GM19238 (cell line): ENCODE data around the gene CDH12.
"Not testable (repeated sequence)": the region's sequence is repeated elsewhere in the genome, so short reads cannot be mapped to it uniquely, and the experiment has no call there.

Source experiments
- DNase-seq: peaks from one replicate; pipeline ENCODE4 v3.0.0; 2011; ENCODE audit warnings: low spot score; ENCODE audit not compliant: insufficient read length

CDH12 gene

DNA sequence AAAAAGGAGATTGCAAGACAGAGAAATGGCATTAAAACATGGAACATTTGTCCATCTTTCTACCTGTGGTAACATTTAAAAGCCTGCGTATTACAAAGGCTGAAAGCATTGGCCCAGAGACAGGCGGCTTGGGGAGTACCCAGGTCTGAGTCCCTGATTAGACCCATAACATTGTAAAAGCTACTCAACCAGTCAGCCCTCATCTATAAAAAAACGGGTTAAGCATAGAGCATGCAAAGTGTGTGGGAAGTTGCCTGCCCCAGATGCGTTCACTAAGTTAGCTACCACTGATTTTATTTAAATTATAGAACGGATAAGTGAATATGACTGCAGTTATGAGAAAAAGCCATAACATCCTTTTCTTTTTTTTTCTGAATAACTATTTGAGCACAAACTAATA is 276.1 kb downstream of the CDH12 start:
- DNase-seq: no peak

DNA sequence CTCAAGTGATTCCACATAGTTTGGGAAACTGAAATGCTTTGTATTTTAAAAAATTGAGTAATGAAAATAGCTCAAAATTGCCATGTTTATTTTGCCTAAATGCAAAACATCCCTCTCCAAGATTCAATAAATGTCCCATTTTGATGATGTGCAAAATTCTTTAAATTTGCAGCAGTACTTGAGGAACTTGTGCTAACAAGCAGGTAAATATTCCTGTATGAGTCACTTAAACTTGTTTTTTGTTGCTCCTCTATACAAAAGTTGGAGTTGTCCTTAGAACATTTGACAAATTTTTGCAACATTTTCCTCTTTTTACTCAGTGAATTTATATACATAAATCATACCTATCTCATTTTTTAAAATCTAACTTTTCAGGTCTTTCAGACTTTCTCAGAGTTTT is 280.2 kb downstream of the CDH12 start:
- no peak for DNase-seq

DNA sequence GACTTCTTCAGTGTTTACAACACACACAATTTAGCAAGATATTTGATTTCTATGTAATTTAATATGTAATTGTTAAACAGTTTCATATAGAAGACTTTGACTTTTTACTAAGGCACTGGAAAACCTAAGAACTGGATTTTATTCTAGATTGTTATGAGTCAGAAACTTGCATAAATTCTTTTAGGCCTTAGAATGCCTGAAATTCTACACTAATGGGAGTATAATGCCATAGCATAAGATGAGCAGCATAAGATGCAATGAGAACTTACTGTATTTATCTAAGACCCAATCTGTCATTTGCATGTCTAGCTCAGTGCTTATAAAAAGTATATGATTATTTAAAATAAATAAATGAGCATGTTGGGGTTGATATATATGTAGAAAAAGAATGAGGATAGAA is 285.2 kb downstream of the CDH12 start:
- no peak for DNase-seq

DNA sequence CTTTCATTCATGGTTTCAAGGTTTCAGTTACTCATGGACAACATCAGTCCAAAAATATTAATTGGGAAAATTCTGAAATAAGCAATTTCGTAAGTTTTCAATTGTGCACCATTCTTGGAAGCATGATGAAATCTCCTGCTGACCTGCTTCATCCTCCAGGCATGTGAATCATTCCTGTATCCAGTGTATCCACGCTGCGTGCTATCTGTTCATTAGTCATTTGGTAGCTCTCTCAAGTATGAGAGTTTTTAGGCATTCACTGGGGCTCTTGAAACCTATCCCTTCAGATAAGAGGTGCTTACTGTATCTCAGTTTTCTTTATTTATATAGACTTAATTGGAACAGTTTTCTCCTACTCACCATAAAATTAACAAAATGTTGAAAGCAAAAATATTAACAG is 293.0 kb downstream of the CDH12 start:
- DNase-seq: no peak

DNA sequence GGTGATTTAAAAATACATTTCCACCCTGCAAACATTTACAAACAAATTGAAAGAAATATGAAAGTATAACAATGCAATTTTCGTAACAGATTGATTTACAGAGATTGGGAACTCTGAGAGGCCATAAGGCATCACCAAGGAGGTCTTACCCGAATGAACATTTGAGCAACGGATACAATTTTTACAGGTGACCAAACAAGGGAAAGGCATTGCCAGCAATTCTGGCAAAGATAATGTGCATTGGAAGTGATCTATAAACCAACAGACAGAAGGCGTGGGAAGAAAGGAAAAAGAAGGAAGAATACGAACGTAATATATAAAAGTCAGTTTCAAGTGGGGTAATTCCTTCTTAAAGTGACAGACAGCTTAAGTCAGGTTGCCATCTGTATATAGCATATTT is 295.9 kb downstream of the CDH12 start:
- no peak for DNase-seq

DNA sequence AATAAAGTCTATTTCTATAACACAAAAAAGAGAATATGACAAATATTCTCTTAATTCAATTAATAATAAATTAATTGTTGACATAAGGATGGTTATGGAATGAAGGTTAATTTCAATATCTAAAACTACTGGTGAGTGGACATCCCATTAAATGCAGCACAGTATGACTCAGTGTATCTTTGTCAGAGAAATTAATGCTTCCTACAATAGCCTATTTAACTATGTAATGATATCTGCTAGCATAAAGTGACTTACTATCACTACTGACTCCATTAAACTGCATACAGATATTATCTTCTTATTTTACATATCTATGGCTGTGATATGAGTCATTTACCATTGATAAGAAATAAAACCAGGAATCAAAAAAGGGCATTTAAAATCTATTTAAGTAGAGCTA is 298.7 kb downstream of the CDH12 start:
- no peak for DNase-seq

DNA sequence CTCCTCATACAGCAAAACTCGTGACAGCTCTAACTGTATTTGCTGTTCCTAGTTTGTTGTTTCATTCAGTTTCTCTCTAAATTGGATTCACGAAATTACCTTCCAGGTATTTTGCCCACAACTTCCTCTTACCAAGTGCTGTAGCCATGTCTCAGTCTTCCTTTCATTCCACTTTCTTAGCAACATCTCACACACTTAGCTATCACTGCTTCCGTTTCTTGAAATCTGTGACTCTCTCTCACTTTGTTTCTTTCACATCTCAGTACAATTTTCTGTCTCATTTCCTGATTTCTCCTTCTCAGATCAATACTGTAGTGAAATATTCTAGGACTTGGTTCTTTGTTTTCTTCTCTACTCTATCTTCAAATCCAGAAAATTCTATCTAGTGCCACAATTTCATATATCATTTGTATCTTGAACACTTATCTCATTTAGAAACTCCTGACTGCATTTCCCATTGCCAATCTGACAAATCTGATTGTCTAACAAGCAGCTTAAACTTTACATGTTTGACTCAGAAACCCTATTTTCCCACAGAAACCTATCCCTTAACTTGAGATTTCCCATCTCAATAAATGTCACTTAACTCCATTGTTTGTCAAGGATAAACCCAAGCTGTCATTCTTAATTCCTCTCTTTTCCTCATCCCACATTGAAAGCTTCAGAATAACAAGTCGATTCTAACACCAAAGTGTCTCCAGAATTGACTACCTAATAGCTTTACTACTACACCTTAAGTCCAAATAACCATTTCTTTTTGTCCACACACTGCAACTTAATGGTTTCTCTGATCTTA is 303.1 kb downstream of the CDH12 start:
- no peak for DNase-seq

DNA sequence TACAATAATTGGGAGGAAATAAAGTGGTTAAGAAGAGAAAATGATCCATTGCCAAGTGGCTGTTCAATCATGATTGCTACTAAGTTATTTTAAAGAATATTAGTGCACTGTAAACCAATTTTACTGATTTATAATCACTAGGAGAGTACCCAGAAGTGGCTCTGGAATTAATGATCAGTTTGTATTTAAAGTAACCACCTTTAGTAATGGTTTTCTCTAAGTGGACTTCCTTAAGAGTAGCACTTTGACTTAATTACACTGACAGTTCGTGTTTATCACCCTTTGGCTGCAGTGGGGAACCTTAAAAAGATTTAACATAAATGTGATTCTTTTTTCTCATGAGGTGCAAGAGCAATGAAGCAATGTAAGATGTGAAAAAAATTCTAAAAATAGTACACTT is 310.8 kb downstream of the CDH12 start:
- DNase-seq: no peak

DNA sequence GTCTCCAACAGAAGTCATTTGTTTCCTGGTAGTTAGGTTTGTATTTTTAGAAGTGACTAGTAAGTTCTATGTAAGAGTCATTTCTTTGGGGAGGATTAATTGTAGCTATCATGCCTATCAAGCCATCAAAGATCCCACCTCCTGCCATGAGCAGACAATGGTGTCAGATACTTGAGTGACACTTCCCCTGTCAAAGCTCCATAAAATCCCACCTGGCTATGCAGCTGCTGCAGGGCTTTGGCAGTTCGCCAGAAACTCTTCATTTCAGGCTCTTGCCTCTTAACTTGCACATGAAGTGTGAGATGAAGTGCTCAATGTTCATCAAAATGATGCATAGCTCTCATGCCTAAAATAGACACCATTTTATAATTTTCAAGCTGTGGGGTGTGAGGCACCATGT is 312.1 kb downstream of the CDH12 start:
- DNase-seq: no peak

DNA sequence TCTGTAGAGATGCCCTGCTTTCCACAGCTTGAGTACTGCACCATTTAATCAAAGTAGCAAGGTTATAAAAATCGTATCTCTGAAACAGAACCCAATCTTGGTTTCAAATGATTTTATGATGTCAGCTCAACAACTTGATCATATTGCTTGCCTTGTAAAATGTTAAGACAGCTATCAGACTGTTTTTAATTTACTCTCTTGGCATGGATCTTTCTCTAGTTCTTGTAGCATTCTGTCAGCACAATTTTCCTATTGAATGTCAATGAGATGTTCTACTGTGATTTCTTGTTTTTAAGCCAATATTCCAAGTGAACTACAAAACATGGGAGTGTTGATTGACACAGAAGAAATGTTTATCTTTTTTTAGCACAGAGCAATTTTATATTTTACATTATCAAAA is 313.4 kb downstream of the CDH12 start:
- DNase-seq: no peak

DNA sequence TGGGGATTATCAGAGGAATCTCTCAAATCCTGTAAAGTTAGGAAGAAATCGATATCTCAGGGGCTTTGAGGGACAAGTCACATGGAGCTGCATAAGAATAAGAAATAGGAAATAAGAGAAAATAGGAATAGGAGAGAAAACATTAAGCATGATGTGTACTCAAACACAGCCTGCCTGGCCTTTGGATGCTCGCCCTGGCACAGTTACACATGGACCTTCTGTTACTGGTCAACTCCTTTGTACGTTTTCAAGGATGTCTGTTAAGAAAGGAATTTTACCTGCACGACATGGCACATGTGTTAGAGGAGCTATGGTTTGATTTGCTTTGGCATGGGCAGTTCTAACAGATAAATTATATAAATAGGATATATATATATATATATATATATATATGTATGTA is 321.2 kb downstream of the CDH12 start:
- no peak for DNase-seq

DNA sequence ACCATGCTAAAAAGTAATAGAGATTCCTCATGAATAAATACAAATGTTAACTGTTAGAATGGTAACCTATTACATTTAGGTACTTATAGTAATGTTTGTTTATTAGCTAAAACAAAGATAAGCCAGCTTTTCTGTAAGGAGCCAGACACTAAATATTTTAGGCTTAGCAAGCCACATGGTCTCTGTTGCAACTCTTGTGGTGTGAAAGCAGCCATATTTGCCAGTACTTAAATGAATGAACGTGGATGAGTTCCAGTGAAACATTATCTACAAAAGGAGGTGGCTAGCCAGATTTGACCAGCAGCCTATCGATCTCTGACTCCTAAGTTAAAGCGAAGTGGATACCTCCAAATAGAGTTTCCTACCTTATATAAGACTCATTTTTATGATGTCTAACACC is 331.6 kb downstream of the CDH12 start:
- no peak for DNase-seq

DNA sequence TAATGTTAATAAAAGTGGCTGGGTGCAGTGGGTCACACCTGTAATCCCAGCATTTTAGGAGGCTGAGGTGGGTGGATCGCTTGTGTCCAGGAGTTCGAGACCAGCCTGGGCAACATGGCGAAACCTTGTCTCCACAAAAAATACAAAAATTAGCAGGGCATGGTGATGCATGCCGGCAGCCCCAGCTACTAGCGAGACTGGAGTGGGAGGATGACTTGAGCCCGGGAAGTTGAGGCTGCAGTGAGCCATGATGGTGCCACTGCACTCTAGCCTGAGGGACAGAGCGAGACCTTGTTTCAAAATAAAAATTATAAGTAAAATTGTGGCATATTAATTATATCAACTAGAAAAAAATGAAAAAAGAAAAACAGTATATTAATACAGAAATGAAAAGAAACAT is 336.6 kb downstream of the CDH12 start:
- not testable (repeated sequence) for DNase-seq

DNA sequence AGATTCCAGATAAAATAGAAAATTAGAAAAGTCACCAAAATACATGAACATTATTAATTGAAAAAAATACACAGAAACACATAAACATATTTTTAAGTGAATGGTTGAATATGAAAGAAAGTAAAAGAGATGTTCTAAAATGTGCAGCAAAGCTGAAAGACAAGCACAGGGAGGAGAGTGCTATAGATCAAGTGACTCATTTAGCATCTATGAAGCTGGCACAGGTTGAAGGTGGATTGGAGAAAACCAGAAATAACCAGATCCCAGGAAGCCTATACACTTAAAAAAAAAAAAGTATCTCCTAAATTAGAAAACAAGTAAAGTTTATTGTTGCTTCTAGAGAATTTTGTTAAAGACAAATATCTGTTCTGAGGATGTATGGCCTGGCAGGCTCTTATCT is 338.9 kb downstream of the CDH12 start:
- DNase-seq: no peak

DNA sequence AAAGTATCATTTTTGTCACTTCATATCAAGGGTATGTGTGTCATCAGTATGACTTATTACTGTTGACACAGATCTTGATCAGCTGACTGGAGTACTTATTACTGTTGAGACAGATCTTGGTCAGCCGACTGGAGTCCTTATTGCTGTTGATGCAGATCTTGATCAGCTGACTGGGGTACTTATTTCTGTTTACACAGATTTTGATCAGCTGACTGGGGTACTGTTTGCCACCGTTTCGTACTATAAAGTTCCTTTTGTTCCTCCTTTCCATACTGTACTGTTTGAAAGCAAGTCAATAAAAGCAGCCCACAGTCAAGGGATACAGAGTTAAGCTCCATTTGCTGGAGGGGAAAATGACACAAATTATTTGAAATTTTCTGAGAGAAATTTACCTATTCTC is 347.3 kb downstream of the CDH12 start:
- DNase-seq: no peak

DNA sequence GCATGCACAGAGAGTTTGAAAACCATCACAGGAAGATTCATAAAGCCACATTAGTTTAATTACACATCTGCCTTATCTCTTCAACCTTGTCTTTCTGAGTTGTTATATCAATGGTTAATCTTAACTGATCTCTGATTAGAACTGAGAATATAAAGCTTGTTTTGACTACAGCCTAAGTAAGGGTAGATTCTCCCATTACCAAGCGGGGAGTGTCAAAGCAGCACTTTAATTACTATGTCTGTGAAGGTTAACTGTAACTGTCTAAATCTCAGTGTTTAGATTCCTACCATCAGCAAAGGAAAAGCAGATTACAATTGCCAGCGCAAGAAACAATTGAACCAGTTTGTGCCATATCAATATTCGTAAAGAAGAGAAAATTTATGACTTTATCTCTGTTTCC is 348.7 kb downstream of the CDH12 start:
- no peak for DNase-seq

DNA sequence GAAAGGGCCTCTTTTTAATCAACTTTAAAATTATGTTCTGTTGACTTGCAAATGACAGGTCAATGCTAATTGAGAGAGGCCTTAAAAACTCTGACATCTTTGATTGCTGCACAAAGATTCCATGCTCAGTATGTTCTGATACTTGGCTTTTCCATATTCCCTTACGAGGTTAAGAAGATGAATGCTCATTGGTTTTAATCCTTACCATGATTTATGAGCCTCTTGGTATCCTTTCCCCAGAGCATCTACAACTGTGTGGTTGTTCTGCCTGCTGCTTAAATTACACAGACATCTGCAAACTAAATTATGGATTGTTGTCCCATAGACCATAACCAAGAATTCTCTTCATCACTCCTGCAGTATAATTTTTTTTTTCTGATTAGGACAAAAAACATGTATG is 352.6 kb downstream of the CDH12 start:
- DNase-seq: no peak

DNA sequence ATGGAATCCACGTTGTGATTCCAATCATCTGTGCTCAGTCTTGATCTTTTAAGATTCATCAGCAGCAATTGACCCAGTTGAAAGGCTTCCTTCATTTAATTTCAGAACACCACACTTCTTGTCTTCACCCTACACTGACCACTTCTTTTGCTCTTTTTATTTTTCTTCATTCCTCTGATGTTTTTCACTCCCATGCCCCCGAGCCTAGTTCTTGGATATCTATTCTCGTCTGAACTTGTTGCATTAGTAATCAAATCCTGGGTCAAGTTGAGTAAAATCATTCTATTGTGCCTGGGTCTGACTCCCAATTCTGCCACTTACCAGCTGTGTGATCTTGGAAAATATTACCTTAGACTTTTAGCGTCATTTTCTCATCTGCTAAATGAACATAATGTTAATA is 356.5 kb downstream of the CDH12 start:
- DNase-seq: no peak

DNA sequence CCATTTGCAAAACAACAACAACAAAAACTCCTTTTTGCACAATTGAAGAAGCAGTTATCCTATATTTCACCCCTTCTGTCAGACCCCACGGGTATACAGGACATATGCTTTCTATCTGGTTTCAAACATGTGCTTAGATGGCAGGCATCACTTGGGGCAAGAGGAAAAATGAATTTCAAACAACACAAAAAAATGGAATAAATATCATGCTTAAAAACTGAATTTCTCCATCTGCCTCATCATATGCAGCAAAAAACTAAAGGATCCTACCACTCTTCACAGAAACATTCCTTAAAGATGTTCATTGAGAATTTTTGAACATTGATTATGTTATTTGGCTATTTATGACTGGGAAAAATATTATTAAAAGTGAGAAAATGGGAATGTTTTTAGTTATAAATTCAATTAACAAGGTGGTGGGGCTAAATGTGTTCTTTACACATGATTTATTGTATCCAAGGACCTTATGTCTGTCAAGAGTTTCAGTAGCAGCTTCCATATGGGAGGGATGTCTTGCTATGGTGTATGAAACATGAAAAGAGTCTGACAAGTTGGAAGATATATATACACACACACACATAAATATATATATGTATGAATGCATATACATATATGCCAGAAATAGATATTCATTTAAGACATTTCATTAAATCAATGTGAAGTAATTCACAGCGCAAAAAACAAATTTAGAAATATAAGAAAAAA is 358.0 kb downstream of the CDH12 start:
- DNase-seq: no peak

DNA sequence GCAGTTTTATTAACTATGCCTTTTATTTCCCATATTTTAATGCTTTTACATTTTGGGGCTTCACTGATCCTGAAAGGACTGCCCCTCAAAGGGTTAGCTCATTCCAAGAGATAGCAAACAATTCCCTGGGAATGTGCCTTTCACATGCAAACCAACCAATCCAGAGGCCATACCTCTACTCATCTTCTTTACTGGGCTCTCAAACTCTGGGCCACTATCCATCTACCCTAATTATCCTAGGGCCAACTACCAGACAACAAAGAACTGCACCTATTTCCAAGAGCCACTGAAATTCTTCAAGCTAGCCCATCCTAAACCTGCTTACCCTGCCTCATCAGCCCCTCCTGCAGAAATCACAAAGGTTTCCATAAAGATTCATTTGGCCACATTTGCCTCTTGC is 364.7 kb downstream of the CDH12 start:
- no peak for DNase-seq

DNA sequence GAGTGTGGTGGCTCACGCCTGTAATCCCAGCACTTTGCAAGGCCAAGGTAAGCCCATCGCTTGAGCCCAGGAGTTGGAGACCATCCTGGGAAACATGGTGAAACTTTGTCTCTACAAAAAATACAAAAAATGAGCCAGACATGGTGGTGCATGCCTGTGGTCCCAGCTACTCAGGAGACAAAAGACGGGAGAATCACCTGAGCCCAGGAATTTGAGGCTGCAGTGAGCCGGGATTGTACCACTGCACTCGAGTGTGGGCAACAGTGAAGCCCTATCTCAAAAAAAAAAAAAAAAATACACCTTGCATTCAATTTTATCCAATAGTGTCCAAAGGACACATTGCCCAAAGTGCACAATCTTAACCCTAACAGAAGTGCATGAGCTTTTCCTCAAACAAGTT is 372.8 kb downstream of the CDH12 start:
- DNase-seq: no peak

DNA sequence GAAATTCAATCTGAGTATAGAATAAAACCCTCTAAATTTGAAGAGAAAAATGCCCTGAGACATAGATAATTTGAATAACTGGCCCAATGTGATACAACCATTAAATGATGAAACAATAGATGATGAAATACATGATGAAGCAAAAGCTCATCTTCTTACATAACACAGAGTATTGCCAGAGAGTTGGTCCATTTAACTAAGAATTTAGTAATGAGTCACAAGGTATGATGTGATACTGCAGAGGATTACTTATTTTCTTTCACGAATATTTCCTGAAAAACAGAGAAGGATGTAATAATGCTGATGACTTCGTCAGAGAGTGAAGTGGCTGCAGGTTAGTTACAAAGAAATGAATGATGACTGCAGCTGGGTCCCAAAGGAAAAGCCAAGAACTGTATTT is 379.3 kb downstream of the CDH12 start:
- no peak for DNase-seq

DNA sequence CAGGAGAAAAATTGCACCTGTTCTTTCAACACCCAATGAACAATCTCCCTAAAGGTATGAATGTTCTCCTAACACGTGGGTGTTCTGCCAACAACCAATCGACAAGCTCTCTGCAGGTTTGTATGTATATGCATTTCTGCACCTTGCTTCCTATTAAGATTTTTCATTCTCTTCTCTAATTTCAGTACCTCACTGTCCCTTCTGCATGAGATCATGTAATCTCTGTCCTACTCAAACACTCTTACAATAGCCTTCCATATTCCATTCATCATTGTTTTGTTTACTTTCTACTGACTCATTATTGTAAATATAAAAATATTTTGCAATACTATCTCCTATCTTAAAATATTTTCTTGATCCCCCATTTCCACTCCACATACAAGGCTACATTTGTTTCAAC is 382.0 kb downstream of the CDH12 start:
- DNase-seq: no peak
